HTR-8/SVneo (cell line): ENCODE measurements around the gene STAMBPL1.
"Not testable (repeated sequence)": the region's sequence is repeated elsewhere in the genome, so short reads cannot be mapped to it uniquely, and the experiment has no call there.

Experiments
- DNase-seq: peaks from one replicate; pipeline ENCODE4 v3.0.0; 2011; ENCODE audit warnings: low spot score, mixed read lengths; ENCODE audit not compliant: insufficient read length
- FAIRE-seq: peaks from 2 replicates; lab custom pipeline; 2011; peaks lifted over from hg19 to GRCh38; lab: Jason Lieb, UNC

Gene STAMBPL1

GRCh38 chr10:88853155-88853881, 26.7 kb upstream of the STAMBPL1 start:
- no peak for DNase-seq
- FAIRE-seq: no peak

- no peak for DNase-seq
- FAIRE-seq: no peak
Measured at GRCh38 chr10:88854684-88855083, 25.4 kb upstream of the STAMBPL1 start.

- no peak for DNase-seq
- FAIRE-seq: no peak
Measured at GRCh38 chr10:88857831-88858230, 22.2 kb upstream of the STAMBPL1 start.

GRCh38 chr10:88858491-88858890, 21.6 kb upstream of the STAMBPL1 start:
- DNase-seq (no peak), FAIRE-seq (no peak)

- DNase-seq: no peak
- FAIRE-seq: no peak
Measured at GRCh38 chr10:88861036-88861435, 19.0 kb upstream of the STAMBPL1 start.

DNA sequence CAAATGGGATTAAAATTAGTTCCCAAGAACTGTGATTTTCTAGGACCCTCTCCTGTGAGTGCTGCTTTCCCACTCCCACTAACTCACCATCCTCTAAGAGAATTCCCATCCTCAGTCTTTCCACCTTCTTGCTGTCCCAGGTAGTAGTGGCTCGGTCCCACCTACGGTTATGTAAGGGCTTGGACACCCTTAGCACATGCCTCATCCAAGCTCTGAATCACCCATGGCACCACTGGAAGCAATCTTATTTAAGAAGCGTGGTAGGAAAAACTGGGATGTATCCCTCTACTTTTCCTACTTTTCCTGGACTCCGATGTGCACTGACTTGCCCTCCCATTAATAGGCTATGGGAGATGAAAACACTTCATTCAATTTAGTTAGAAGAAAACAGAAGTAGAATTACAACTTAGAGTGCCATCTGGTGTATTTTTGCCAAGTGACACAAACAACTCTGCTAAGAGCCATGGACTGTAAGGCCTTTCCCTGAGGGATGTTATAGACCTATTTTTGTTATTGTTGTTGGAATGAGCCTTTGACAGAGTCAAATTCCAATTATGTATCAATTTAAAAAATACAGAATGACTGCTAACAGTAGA, 14.7 kb upstream of the STAMBPL1 start:
- FAIRE-seq: no peak
- no peak for DNase-seq

- DNase-seq (no peak), FAIRE-seq (no peak)
Measured at GRCh38 chr10:88866454-88866853, 13.6 kb upstream of the STAMBPL1 start.

GRCh38 chr10:88870089-88870488, 10.0 kb upstream of the STAMBPL1 start:
- DNase-seq (no peak), FAIRE-seq (no peak)

DNA sequence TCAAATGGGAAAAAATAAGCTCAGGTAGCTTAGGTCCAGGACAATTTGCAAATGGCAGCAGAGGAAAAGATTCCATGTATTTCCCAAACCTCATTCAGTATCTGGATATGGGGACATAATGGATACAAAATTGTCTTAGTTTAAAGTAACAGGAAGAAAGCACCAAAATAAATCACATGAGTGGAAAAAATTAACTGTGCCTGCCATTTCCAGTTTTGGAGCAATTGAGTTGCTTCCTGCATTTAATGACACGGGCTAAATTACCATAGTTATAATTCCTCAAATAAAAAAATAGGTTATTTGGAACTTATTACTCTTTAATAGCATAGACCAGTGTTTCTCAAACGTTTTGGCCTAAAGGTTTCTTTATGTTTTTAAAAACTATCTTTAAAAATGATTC, 6.3 kb upstream of the STAMBPL1 start:
- DNase-seq (no peak), FAIRE-seq (no peak)

DNA sequence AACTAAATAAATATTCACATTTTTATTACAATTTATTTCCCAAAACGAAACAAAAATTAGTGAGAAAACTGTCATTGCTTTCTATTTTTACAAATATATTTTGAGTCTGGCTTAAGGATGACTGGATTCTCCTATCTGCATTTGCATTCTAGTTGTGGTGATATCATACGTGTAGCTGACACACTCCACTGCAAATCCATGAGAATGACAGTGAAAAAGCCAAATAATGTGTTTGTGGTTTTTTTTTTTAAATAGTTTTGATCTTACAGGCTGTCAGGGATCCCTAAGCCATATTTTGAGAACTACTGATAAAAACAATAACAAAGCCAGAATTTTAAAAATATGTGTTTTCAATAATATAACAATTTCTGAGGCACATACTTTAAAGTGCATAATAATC, 5.8 kb upstream of the STAMBPL1 start:
- DNase-seq (no peak), FAIRE-seq (no peak)

GRCh38 chr10:88875081-88875480, 5.0 kb upstream of the STAMBPL1 start:
- FAIRE-seq: no peak
- no peak for DNase-seq

DNA sequence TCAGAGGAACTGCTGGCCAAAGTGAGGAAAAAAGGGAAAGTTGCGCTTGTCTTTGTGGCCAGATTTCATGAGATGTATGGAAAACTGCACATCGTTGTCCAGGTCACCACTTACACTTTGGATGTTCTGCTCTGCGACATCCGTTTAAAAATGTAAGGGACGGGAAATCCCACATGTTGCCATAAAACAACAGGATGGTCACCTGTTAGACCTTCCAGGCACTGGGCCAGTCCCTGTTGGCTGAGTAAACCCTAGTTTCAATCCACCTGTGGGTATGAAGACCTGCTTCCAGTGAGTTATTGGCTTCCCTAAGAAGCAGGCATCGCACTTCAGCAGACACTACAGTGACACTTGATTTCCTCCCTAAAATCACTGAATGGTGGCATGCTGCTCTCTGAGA, 2.7 kb upstream of the STAMBPL1 start:
- FAIRE-seq: no peak

GRCh38 chr10:88880282-88881076, 434 bp downstream of the STAMBPL1 start:
- FAIRE-seq (peak; percentile 94), DNase-seq (peak; percentile 49)

More for the DNA sequence above, 2.7 kb upstream of the STAMBPL1 start:
- no peak for DNase-seq

GRCh38 chr10:88881320-88881719, 1.3 kb downstream of the STAMBPL1 start:
- FAIRE-seq (no peak), DNase-seq (no peak)

GRCh38 chr10:88881922-88882645, 2.0 kb downstream of the STAMBPL1 start:
- FAIRE-seq: no peak
- no peak for DNase-seq

- DNase-seq: peak; percentile 48
- FAIRE-seq: not testable (repeated sequence)
Measured at GRCh38 chr10:88882646-88883447, 2.8 kb downstream of the STAMBPL1 start.

GRCh38 chr10:88883448-88883809, 3.4 kb downstream of the STAMBPL1 start:
- DNase-seq: no peak
- FAIRE-seq: no peak

GRCh38 chr10:88886557-88886956, 6.5 kb downstream of the STAMBPL1 start:
- no peak for FAIRE-seq
- no peak for DNase-seq

GRCh38 chr10:88888810-88889445, 8.9 kb downstream of the STAMBPL1 start:
- FAIRE-seq (no peak), DNase-seq (no peak)
